NCI-H2171 (cell line): ENCODE measurements around the gene IRF4.

Experiments used
- DNase-seq: peaks from one replicate; lab custom pipeline; 2025; lab: John Stamatoyannopoulos, UW

The IRF4 gene

DNA sequence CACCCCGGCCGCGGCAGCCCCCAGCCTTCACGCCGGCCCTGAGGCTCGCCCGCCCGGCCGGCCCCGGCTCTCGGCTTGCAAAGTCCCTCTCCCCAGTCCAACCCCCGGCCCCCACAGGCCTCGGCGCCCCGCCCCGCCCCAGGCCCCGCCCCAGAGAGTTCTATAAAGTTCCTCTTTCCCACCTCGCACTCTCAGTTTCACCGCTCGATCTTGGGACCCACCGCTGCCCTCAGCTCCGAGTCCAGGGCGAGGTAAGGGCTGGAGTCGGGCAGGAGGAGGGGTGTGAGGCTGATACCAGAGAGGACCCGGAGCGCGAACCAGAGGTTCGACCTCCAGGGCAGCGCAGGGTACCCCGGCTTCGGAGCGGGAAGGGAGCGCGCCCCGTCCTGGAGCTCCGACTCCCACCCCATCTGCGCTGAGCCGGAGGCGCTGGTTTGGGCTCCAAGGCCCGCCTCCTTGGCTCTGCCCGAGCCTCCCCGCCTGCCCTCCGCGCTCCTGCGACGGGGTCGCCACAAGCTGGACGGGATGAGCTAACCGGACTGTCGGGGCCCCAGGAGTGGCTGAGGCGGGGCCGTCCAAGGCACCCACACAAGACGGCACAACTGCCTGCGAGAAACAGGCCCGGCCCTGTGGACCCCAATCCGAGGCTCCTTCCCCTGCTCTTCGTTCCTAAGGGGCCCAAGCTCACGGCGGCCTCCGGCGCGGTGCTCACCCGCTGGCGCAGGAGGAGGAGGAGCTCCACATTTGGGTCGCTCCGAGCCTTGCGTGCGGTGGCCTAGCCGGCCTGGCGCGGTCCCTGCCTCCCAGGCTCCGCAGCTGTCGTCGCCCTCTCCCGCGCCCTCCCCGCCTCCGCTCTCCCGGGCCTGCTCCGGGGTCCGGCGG lies at the start of gene IRF4:
TSS of gene IRF4 (plus strand) at position 194 of the 882 bp plus-strand sequence. CDS start 1,401 bp downstream, outside the sequence.
- no peak for DNase-seq

DNA sequence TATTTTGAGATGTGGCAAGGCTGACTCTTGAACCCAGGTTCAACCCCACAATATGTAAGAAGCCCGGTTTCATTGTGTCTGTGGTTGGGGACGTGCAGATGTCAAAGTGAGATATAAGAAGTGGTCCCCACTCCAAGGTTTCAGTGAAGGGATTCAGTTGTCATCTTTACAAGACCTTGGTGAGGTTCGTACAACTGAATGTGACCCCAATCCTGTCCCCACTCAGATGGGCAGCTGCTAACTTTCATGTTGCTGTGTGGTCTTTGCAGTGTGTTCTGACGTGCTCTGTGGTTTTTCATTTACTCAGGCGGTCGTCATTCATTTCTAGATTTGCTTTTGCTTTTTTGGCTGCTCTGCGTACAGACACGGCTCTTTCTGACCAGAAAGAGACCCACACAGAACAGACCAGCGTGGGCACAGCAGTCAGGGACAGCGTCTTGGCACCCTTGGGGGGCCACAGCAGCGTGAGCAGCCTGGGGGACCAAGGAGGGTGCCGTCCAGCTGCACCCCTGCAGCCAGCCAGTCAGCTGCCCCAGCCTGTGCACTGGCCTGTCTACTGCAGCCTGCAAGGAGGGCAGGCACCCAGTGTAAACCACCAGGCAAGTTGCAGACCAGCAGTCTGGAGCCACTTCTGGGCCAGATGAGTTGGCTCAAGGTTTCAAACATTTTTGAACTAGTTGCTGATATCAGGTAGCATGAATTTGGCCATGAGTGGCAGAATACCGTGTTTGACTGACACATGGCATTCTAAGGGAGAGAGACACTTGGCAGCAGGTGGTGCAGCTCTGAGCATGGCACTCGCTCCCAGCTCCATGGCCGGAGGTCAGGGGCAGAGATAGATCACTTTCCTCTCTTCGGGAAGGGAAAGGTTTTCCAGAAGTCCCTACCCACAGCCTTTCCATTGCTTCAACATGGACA lies 49.4 kb upstream of the IRF4 start:
- no peak for DNase-seq

DNA sequence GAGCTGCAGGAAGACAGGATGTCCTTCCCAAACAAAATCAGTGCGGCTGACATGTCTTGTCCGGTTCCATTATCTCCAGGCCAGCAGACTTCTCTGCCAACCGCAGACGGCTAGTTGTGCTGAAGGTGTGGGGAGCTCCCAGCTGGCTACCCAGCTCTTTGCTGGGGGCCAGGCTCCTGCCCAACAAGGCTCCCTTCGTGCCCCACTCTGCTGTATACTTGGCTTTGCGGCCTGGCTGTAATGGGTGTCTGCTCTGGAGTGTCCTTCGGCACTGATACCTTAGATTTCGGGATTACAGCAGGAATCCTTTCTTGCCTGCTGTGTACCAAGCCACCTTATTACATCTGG lies 48.7 kb upstream of the IRF4 start:
- no peak for DNase-seq

DNA sequence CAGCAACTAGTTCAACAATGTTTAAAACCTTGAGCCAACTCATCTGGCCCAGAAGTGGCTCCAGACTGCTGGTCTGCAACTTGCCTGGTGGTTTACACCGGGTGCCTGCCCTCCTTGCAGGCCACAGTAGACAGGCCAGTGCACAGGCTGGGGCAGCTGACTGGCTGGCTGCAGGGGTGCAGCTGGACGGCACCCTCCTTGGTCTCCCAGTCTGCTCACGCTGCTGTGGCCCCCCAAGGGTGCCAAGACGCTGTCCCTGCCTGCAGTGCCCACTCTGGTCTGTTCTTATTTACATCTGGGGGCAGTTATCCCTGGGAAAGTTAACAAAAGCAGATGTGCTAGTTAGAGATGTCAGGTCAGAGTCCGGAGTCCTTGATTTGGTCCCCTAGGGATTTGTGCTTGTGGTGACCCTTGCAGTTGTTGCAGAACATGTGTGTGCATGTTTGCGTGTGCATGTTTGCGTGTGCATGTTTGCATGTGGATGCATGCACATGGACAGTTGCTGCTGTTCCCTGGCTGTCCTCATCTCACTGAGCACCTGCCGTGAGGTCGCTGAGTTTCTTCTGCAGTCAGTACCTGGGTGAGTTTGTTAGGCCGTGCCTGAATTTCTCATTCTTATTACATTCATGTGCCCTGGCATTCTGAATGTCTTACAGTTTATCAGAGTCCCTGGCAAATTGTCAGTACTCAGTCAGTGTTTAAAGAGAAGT lies 48.2 kb upstream of the IRF4 start:
- no peak for DNase-seq

DNA sequence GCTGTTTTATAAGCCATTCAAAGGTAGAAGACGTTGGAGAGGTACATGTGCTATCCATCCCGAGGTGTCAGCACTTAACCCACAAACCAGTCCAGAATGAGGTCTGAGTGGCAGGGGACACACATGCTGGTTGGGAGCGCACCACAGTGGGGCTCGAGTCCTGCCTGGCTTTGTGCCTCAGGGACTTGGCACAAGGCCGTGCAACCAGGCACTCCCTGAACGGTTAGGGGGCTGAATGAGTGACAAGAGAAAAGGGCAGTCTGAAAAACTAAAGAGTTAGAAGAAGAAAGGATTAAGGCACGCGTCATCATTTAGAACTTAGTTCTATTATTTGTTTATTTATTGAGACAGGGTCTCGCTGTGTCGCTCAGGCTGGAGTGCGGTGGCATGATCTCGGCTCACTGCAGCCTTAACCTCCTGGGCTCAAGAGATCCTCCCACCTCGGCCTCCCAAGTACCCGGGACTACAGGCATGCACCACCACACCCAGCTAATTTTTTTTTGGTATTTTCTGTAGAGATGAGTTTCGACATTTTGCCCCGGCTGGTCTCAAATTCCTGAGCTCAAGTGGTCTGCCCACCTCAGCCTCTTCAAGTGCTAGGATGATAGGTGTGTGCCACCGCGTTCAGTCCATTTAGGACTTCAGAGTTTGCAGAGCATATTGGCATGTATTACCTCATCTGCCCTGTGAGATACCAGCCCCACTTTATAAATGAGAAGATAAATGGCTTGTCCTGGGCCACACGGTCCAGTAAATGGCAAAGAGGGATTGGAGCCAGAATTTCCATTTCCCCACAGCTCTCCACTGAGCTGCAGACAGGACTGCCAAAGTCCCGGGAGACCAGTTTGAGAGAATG lies 47.4 kb upstream of the IRF4 start:
- no peak for DNase-seq

DNA sequence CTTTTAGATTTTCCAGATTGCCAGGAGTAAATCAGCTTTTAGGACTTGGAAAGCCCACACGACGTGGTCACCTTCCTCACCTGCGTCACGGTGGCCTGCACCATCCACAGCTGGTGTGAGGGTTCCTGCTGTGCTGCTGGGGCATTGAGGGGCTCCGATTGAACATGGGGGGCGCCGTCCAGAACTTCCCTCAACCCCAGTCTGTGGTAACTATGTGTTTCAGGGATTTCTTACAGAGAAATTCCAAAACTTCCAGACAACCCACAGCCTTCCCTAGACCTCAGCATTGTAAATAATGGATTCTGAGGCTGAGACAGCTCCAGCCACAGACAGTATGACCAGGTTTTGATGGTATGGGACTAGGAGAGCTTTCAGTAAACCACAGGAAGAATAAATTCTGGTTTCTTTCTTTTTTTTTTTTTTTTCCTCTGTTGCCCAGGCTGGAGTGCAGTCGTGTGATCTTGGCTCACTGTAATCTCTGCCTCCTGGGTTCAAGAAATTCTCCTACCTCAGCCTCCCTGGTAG lies 46.7 kb upstream of the IRF4 start:
- no peak for DNase-seq

DNA sequence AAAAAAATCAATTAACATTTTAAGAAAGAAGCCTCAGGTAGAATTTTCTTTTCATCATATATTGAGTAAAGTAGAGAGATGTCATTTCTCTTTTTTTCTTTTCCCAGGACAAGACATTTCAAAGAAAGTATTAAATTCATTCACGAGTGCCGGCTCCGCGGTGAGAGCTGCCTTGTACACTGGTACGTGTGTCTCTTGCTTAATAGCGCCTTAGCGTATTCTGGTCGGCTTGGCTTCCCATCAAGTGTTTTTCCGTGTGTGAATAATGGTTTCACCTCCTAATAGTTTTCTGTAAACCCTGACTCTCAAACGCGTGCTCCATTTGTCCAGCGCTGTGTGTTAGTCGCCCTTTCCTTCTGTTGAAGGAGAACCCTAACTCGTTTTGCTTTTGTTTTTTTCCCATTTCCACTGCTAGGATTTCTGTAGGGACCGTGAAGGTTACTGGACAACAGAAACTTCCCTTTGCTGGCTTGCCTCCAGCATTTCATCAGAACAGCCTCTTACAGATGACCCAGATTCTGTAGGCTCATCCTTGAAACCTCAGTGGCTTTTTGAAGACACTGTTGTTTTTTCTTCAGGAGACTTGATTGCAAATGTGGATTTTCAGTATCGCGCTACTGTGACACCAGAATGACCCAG lies 45.7 kb upstream of the IRF4 start:
- no peak for DNase-seq

DNA sequence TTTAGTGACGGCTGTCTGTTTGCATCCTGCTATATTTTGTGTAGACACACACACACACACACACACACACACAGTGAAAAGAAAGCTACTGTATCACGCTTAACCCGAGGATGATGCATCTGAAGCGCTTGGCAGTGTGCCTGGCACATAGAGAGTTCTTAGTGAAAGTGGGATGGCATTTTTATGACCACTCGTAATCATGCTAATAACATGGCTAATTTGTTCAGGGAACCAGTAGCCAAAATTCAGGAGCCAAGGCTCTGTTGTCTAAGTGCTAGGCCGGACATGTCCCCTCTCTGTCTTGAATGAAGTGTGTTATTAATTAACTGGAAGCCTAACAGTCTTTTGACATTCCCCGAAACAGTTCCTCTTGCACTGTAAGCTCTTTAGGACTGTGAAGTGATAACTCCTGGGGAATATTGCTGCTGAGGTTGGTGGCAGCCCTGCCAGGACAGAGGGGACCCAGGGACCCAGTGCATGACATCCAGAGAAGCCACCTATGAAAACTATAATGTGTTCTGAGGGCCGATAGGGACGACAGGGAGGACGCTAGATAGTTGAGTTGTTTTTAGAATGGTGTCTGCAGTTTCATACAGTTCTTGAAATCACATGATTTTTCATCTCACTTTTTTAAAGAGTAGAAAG lies 45.0 kb upstream of the IRF4 start:
- no peak for DNase-seq

DNA sequence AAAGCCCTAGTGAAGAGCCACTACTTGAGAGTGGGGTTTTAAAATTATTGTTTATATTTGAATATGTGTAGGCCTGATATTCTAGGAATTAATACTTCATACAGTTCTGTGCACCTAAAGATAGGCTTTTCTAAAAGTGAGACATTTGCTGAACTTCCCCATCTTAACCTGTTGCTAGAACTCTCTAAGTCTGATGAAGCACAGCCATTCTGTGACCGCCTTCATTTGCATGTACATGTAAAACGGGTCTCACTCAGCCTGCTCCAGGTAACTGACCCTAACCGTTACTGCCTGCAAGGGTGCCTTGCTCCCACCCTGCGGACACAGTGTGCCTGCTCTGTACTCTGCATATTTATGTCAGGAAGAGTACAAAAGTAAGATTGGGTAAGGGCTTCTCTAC lies 44.3 kb upstream of the IRF4 start:
- no peak for DNase-seq

DNA sequence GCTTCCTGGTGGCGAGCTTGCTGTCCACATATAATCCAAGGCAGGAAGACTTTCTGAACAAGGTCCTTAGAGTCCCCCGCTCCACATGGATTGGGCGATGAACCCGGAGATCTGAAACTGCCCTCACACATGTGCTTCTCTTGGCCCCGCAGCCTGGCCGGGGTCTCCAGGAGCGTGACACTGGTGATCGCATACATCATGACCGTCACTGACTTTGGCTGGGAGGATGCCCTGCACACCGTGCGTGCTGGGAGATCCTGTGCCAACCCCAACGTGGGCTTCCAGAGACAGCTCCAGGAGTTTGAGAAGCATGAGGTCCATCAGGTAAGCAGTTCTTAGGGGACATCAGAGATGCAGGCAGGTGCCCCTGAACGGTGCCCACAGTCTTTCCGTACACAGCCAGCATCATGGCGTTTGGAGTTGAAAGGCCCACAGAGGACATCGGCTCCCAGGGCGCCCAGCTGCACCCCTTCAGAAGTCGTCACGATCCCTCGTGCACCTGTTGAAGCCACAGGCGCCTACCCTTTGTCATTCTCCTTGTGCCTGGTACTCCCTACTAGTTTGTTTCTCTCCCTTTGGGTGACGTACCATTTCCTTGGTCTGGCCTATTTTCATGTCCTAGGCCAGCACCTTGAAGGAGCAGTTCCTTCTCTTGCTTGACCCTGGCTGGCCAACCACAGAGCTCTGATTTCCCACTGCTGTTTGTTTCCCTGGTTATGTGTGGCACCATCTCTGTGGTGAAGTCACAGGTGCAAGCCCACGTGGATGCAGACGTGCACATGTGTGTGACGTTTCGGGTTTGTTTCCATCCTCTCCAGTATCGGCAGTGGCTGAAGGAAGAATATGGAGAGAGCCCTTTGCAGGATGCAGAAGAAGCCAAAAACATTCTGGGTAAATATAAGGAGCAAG lies 43.3 kb upstream of the IRF4 start:
- DNase-seq: no peak

DNA sequence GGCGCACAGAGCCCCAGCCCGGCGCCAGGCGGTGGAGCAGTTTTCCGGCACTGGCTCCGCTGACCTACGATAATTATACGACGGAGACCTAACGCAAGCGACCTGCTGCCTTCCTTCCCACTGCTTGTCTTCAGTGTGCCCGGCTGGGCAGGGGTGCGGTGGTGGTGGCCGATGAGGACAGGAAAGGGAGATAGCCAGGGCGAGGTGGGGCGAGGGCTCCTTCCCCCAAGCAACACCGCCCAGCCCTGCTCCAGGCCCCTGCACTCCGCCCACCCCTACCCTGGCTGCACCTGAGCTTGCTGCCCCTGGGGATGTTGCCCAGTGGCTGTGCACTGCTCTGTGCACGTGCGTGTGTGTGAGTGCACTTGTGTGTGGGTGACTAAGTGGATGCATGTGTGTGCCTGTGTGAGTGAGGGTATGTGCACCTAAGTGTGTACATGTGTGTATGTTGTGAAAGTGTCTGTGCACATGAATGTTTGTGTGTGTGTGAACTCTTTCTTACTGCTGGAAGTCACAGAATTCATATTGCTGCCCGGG lies 42.6 kb upstream of the IRF4 start:
- no peak for DNase-seq

DNA sequence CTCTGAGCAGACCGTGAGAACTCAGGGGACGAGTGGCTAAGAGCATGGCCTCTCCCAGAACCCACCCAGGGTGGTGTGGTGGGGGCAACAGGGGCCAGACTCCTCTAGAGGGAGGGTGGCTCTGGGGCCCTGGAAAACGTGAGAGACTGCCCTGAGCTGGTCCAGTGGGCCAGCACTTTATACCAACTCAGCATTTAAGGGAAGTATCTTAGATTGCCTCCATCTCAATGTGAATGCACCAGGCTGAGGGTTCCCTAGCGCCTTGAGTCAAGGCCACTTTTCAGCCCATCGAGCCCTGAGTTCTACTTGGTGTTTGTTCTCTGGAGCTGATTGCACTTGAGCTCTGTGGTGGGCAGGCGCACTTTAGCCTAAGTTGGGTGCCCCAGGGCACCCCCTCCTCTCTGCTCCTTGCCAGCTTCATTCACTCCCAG lies 42.0 kb upstream of the IRF4 start:
- no peak for DNase-seq

DNA sequence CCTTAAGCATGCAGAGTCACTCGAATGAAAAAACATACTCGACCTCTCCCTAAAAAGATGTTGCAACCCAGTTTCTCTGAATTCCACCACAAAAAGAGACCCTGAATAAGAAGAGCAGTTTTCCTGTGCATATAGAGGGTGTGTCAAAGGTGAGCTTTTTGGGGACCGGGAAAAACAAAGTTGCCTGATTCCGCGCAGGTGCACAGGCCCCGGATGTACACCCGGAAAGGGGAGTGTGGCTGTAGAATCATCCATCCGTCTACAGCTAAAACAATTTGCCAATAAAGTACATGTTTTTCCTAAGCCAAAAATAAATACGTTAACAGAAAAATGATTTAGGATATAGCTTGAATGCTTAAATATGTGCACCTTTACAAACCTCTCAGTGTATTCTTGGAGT lies 41.2 kb upstream of the IRF4 start:
- DNase-seq: no peak

DNA sequence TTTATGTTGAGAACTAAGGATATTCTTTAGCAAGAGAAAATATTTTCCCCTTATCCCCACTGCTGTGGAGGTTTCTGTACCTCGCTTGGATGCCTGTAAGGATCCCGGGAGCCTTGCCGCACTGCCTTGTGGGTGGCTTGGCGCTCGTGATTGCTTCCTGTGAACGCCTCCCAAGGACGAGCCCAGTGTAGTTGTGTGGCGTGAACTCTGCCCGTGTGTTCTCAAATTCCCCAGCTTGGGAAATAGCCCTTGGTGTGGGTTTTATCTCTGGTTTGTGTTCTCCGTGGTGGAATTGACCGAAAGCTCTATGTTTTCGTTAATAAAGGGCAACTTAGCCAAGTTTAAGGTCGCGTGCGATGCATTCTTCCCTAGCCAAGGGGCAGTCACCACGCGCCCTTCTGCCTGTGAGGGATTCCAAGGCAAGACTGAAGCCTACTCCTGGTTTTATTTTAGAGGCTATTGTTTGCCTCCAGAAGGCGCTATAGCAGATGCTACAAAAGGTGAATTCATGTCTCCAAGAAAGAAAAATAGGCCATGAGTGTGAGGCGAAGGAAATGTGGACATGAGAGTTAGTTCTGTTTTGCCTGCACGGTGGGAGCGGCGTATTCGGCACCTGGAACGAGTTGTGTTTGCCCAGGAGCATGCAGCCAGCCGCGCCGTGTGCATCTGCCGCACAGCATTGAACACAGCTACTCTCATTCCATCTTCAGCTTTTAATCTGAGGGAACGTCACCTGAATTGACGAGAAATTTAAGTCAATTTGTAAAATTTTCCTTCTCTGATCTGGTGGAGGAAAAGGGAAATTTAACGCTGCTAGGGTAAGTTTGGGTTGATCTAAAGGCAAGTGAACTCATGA lies 40.3 kb upstream of the IRF4 start:
- DNase-seq: no peak

DNA sequence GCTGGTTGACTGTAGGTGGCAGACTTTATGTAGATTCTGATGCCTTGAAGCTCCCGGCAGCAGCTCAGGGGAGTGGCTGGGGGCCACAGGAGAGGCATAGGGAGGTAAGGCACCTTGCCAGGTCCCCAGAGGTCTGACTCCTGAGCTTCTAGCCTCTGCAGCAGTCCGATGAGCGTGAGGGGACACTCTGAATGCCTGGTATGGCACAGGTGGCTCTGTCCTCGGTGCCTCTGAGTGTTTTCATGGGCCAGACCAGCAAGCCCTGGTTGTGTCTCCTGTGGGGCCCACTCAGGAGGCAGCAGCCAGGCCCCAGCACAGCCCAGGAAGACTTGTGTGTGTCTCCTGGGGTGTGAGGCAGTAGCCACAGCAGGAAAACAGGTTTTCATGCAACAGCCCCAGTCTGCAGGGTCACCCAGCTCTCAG lies 39.7 kb upstream of the IRF4 start:
- DNase-seq: no peak

DNA sequence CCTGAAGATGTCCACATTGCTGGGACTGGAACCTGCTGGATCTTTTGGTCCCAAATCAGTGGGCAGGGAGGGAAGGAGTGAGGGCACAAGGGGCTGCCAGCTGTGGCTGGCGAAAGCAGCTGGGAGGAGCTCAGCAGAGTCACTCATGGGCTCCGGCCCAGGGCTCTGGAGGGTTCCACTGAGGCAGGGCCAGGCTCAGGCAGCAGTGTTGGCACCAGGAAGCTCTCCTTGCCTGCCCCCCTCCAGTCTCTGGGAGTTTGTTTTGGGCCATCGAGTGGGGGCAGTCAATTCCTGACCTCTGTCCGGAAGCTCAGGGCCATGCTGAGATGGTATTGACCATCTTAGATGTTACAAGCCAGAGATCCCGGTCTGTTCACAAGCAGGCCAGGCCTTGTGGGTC lies 39.1 kb upstream of the IRF4 start:
- no peak for DNase-seq

DNA sequence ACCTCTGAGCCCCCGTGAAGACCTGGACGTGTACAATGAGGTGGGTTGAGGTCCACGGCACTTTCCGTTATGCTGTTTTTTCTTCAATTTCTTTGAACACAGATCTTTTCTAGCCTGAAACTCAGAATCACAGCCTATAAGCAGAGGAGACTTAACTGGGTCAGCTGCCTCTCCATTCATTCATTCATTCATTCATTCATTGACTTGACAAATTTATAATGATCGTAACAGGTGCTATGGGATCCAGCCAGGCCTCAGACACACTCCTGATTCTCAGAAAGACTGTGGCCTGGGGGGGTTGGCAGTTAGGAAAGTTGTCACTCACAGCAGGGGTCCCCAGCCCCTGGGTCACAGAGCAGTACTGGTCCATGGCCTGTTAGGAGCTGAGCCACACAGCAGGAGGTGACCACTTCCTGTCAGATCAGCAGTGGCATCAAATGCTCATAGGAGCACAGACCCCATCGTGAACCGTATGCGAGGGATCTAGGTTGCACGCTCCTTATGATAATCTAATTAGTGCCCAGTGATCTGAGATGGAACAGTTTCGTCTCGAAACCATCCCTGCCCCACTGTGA lies 38.6 kb upstream of the IRF4 start:
- DNase-seq: no peak
